ENCODE data around the gene CDC25C.

CDC25C gene

GRCh38 chr5:138331449-138332368 lies at the start of gene CDC25C:
CDC25C (minus strand) TSS chr5:138331804; CDS start chr5:138331180, 624 bp downstream.
- H3K27me3 ChIP-seq (ENCODE audit: control insufficient read depth in 1 of 2, insufficient read depth in 2 of 2, low read length in 2 of 2): no peaks in the 10 kb centered on the region
- H3K36me3 ChIP-seq (ENCODE audit: insufficient read depth, low read length): no peaks in the 10 kb centered on the region
- H3K9ac ChIP-seq (ENCODE audit: low read length): no peak within 1 kb of the TSS
- H3K4me1 ChIP-seq (ENCODE audit: insufficient read depth, low read length): peaks cover 11% of the 10 kb centered on the region
- H3K4me3 ChIP-seq (ENCODE audit: low read depth in 1 of 2, low read length in 2 of 2): peak within 1 kb of the TSS; percentile 38 to 61
- H3K9me3 ChIP-seq (ENCODE audit: low read length): no peaks in the 10 kb centered on the region
- H3K27ac ChIP-seq (ENCODE audit: low read depth, low read length): peak within 1 kb of the TSS; percentile 5

GRCh38 chr5:138372653-138373052 lies 41.0 kb upstream of the CDC25C start:
- Histone ChIP-seq H3K36me3 (ENCODE audit: insufficient read depth, low read length) (peaks cover 28% of the 10 kb centered on the region), H3K9me3 (ENCODE audit: low read length) (no peaks in the 10 kb centered on the region), H3K27me3 (ENCODE audit: control insufficient read depth in 1 of 2, insufficient read depth in 2 of 2, low read length in 2 of 2) (no peaks in the 10 kb centered on the region), H3K9ac (ENCODE audit: low read length) (no peak overlapping the region), H3K27ac (ENCODE audit: low read depth, low read length) (no peak overlapping the region), H3K4me3 (ENCODE audit: low read depth in 1 of 2, low read length in 2 of 2) (no peak overlapping the region), H3K4me1 (ENCODE audit: insufficient read depth, low read length) (peaks cover 22% of the 10 kb centered on the region)

GRCh38 chr5:138372225-138372624 lies 40.6 kb upstream of the CDC25C start:
- no peak overlapping the region for H3K9ac ChIP-seq (ENCODE audit: low read length)
- no peak overlapping the region for H3K4me3 ChIP-seq (ENCODE audit: low read depth in 1 of 2, low read length in 2 of 2)
- peaks cover 22% of the 10 kb centered on the region for H3K4me1 ChIP-seq (ENCODE audit: insufficient read depth, low read length)
- H3K27me3 ChIP-seq (ENCODE audit: control insufficient read depth in 1 of 2, insufficient read depth in 2 of 2, low read length in 2 of 2): no peaks in the 10 kb centered on the region
- H3K9me3 ChIP-seq (ENCODE audit: low read length): no peaks in the 10 kb centered on the region
- H3K27ac ChIP-seq (ENCODE audit: low read depth, low read length): no peak overlapping the region
- H3K36me3 ChIP-seq (ENCODE audit: insufficient read depth, low read length): peaks cover 24% of the 10 kb centered on the region

- peaks cover 30% of the 10 kb centered on the region for H3K4me1 ChIP-seq (ENCODE audit: insufficient read depth, low read length)
- H3K9me3 ChIP-seq (ENCODE audit: low read length): no peaks in the 10 kb centered on the region
- H3K27ac ChIP-seq (ENCODE audit: low read depth, low read length): no peak overlapping the region
- no peak overlapping the region for H3K4me3 ChIP-seq (ENCODE audit: low read depth in 1 of 2, low read length in 2 of 2)
- no peaks in the 10 kb centered on the region for H3K27me3 ChIP-seq (ENCODE audit: control insufficient read depth in 1 of 2, insufficient read depth in 2 of 2, low read length in 2 of 2)
- no peak overlapping the region for H3K9ac ChIP-seq (ENCODE audit: low read length)
- peaks cover 18% of the 10 kb centered on the region for H3K36me3 ChIP-seq (ENCODE audit: insufficient read depth, low read length)
Observed at GRCh38 chr5:138371454-138371853, 39.9 kb upstream of the CDC25C start.

DNA sequence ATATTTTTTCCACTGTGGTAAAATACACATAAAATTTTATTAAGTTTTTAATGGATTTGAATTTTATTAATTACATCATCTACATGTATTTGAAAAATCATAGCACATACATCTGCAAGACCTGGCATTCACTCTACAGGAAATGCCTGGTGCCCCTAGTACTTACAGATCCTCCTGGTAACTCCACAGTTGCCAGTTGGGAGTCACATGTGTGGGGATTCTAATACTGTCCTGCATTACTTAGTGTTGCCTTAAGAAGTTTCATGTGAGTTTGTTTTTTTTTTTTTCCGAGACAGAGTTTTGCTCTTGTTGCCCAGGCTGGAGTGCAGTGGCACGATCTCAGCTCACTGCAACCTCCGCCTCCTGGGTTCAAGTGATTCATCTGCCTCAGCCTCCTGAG lies 38.9 kb upstream of the CDC25C start:
- peaks cover 33% of the 10 kb centered on the region for H3K4me1 ChIP-seq (ENCODE audit: insufficient read depth, low read length)
- no peaks in the 10 kb centered on the region for H3K27me3 ChIP-seq (ENCODE audit: control insufficient read depth in 1 of 2, insufficient read depth in 2 of 2, low read length in 2 of 2)
- H3K27ac ChIP-seq (ENCODE audit: low read depth, low read length): no peak overlapping the region
- H3K9ac ChIP-seq (ENCODE audit: low read length): no peak overlapping the region
- no peak overlapping the region for H3K4me3 ChIP-seq (ENCODE audit: low read depth in 1 of 2, low read length in 2 of 2)
- H3K36me3 ChIP-seq (ENCODE audit: insufficient read depth, low read length): peaks cover 13% of the 10 kb centered on the region
- H3K9me3 ChIP-seq (ENCODE audit: low read length): no peaks in the 10 kb centered on the region

DNA sequence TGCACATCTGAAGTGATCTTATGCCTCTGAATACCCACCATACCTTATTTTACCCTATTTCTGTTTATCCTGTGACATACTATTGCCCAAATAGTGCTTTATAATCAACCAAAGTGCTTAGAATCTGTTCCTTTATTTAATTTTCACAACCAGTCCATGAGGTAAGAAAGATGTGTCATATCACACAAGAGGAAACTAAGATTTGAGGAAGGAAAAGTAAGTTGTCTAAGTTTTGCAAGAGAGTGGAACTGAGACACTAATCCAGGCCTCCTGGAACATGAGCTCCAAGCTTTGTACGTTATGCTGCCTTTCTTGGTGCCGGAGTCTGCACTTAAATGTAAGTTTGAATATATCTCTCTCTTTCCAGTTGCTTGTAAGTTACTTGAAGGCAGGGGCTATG lies 38.1 kb upstream of the CDC25C start:
- Histone ChIP-seq H3K4me3 (ENCODE audit: low read depth in 1 of 2, low read length in 2 of 2) (no peak overlapping the region), H3K4me1 (ENCODE audit: insufficient read depth, low read length) (peaks cover 33% of the 10 kb centered on the region), H3K27me3 (ENCODE audit: control insufficient read depth in 1 of 2, insufficient read depth in 2 of 2, low read length in 2 of 2) (no peaks in the 10 kb centered on the region)

GRCh38 chr5:138369261-138369660 lies 37.7 kb upstream of the CDC25C start:
- H3K27ac ChIP-seq (ENCODE audit: low read depth, low read length): no peak overlapping the region
- no peaks in the 10 kb centered on the region for H3K27me3 ChIP-seq (ENCODE audit: control insufficient read depth in 1 of 2, insufficient read depth in 2 of 2, low read length in 2 of 2)
- H3K4me1 ChIP-seq (ENCODE audit: insufficient read depth, low read length): peaks cover 33% of the 10 kb centered on the region
- no peak overlapping the region for H3K9ac ChIP-seq (ENCODE audit: low read length)
- H3K36me3 ChIP-seq (ENCODE audit: insufficient read depth, low read length): peaks cover 8% of the 10 kb centered on the region
- no peaks in the 10 kb centered on the region for H3K9me3 ChIP-seq (ENCODE audit: low read length)
- H3K4me3 ChIP-seq (ENCODE audit: low read depth in 1 of 2, low read length in 2 of 2): no peak overlapping the region

More for the DNA sequence above, 38.1 kb upstream of the CDC25C start:
- H3K36me3 ChIP-seq (ENCODE audit: insufficient read depth, low read length): peaks cover 9% of the 10 kb centered on the region
- no peak overlapping the region for H3K27ac ChIP-seq (ENCODE audit: low read depth, low read length)
- H3K9me3 ChIP-seq (ENCODE audit: low read length): no peaks in the 10 kb centered on the region
- H3K9ac ChIP-seq (ENCODE audit: low read length): no peak overlapping the region

DNA sequence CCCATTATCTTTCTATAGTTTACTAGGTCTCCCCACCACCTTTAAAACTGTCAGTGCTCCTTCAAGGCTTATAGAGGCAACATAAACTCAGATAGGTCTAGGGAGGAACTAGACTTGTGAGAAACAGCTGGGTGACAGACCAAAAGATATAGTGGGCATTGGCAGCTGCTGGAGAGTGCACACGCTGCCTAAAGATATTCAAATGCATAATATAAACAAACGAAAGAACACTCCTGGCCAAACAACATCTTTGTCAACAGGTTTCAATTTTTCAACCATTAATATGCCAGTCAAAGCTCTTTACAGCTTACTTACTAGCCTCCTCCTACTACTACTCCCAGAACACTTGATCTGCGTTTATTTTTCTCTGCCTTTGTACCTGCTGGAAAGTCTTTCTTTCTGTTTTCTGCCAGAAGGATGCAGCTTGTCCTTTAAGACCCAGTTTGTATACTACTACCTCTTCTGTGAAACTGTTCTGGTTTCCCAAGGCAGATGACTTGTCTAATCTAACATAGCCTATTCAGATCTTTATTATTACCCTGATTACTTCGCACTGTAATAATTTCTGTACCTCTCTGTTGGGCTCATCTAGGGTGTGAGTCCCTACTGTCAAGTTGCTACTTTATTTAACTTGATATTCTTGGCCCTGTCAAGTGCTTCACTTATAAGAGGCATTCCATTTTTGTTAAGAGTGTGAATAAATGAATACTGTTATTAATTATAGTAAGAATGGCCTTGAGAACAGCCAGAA lies 35.2 kb upstream of the CDC25C start:
- Histone ChIP-seq H3K27me3 (ENCODE audit: control insufficient read depth in 1 of 2, insufficient read depth in 2 of 2, low read length in 2 of 2) (no peaks in the 10 kb centered on the region), H3K9me3 (ENCODE audit: low read length) (no peaks in the 10 kb centered on the region), H3K36me3 (ENCODE audit: insufficient read depth, low read length) (no peaks in the 10 kb centered on the region), H3K9ac (ENCODE audit: low read length) (no peak overlapping the region), H3K4me3 (ENCODE audit: low read depth in 1 of 2, low read length in 2 of 2) (no peak overlapping the region), H3K4me1 (ENCODE audit: insufficient read depth, low read length) (peaks cover 33% of the 10 kb centered on the region), H3K27ac (ENCODE audit: low read depth, low read length) (no peak overlapping the region)

- H3K9me3 ChIP-seq (ENCODE audit: low read length): no peaks in the 10 kb centered on the region
- no peak overlapping the region for H3K9ac ChIP-seq (ENCODE audit: low read length)
- peaks cover 29% of the 10 kb centered on the region for H3K4me1 ChIP-seq (ENCODE audit: insufficient read depth, low read length)
- H3K27ac ChIP-seq (ENCODE audit: low read depth, low read length): no peak overlapping the region
- H3K4me3 ChIP-seq (ENCODE audit: low read depth in 1 of 2, low read length in 2 of 2): no peak overlapping the region
- H3K36me3 ChIP-seq (ENCODE audit: insufficient read depth, low read length): no peaks in the 10 kb centered on the region
- no peaks in the 10 kb centered on the region for H3K27me3 ChIP-seq (ENCODE audit: control insufficient read depth in 1 of 2, insufficient read depth in 2 of 2, low read length in 2 of 2)
Observed at GRCh38 chr5:138364576-138364975, 33.0 kb upstream of the CDC25C start.

DNA sequence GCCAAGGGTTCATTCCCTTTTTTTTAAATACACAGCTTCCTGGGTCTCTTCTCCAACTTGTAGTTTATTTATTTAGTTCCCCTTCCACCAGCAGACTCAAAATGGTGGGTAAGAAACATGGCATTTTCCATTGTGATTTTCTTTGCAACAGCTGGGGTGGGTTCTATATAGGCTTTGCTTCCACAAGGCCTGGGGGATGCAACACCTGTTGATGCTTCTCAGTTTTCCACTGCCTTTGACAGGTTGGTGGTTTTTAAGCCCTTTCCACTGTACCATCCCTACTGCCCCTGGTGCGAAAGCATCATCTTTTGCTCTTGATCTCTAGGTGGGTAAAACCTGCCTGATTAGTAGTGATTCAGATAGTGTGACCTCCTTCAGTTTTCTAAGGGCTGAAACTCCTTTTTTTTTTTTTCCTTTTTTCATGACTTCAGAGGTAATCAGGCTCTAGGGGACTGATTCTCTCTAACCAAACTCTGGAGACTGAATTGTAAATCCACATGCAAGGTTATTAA lies 29.4 kb upstream of the CDC25C start:
- Histone ChIP-seq H3K27ac (ENCODE audit: low read depth, low read length) (no peak overlapping the region), H3K4me1 (ENCODE audit: insufficient read depth, low read length) (peaks cover 3% of the 10 kb centered on the region), H3K4me3 (ENCODE audit: low read depth in 1 of 2, low read length in 2 of 2) (no peak overlapping the region), H3K36me3 (ENCODE audit: insufficient read depth, low read length) (no peaks in the 10 kb centered on the region), H3K27me3 (ENCODE audit: control insufficient read depth in 1 of 2, insufficient read depth in 2 of 2, low read length in 2 of 2) (no peaks in the 10 kb centered on the region), H3K9ac (ENCODE audit: low read length) (no peak overlapping the region), H3K9me3 (ENCODE audit: low read length) (no peaks in the 10 kb centered on the region)

DNA sequence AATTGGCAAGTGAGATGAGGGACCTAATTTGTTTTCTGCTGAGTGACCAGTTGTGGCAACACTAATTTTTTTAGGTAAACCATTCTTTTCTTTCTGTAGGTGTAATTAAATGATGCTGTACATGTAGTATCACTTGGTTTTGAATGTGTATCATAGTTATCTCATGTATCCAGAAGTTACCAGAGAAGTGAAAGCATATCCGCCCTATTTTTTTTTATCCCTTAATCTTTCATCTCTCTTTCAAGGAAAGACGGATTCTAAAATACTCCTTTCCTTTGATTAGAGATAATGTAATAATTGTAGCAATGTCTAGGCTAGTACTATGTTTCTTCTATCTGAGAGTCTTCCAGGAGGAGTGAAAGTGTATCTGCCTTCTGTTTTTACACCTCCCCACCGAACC lies 28.0 kb upstream of the CDC25C start:
- no peaks in the 10 kb centered on the region for H3K27me3 ChIP-seq (ENCODE audit: control insufficient read depth in 1 of 2, insufficient read depth in 2 of 2, low read length in 2 of 2)
- no peak overlapping the region for H3K4me3 ChIP-seq (ENCODE audit: low read depth in 1 of 2, low read length in 2 of 2)
- no peaks in the 10 kb centered on the region for H3K9me3 ChIP-seq (ENCODE audit: low read length)
- no peak overlapping the region for H3K9ac ChIP-seq (ENCODE audit: low read length)
- no peak overlapping the region for H3K27ac ChIP-seq (ENCODE audit: low read depth, low read length)
- no peaks in the 10 kb centered on the region for H3K36me3 ChIP-seq (ENCODE audit: insufficient read depth, low read length)
- peaks cover 17% of the 10 kb centered on the region for H3K4me1 ChIP-seq (ENCODE audit: insufficient read depth, low read length)
